ENCODE data around the gene GTF3C1.

GRCh38 chr16:27511657-27512448 is 37.9 kb downstream of the GTF3C1 start:
- TF ChIP-seq CTCF (conservative IDR thresholded peaks at IDR 0.05) (no peak), ZFX (IDR thresholded peaks at IDR 0.05) (no peak)

Measured in C4-2B (cell line).